GM19467 (cell line): ENCODE results near the gene NUDT14.

Experiments used
- ATAC-seq: cut with Tn5 transposase; IDR thresholded peaks from one replicate; pipeline ENCODE4 v1.9.1; 2021; ENCODE audit warnings: mild to moderate bottlenecking, moderate library complexity; ENCODE audit not compliant: unreplicated experiment

The NUDT14 gene

GRCh38 chr14:105212541-105213300 is 31.6 kb upstream of the NUDT14 start:
- no peak for ATAC-seq

- no peak for ATAC-seq
Measured at GRCh38 chr14:105211758-105212089, 30.6 kb upstream of the NUDT14 start.

- no peak for ATAC-seq
Measured at GRCh38 chr14:105211086-105211757, 30.1 kb upstream of the NUDT14 start.

GRCh38 chr14:105210266-105211025 is 29.3 kb upstream of the NUDT14 start:
- ATAC-seq = no peak

GRCh38 chr14:105209646-105210045 is 28.5 kb upstream of the NUDT14 start:
- ATAC-seq = no peak

GRCh38 chr14:105209091-105209490 is 28.0 kb upstream of the NUDT14 start:
- ATAC-seq = no peak

- no peak for ATAC-seq
Measured at GRCh38 chr14:105208738-105209075, 27.6 kb upstream of the NUDT14 start.

GRCh38 chr14:105207996-105208737 is 27.1 kb upstream of the NUDT14 start:
- no peak for ATAC-seq

- no peak for ATAC-seq
Measured at GRCh38 chr14:105207460-105207901, 26.4 kb upstream of the NUDT14 start.

- ATAC-seq = no peak
Measured at GRCh38 chr14:105206873-105207272, 25.8 kb upstream of the NUDT14 start.

GRCh38 chr14:105205673-105206208 is 24.6 kb upstream of the NUDT14 start:
- ATAC-seq = no peak

- no peak for ATAC-seq
Measured at GRCh38 chr14:105204931-105205672, 24.0 kb upstream of the NUDT14 start.

- ATAC-seq = no peak
Measured at GRCh38 chr14:105204206-105204930, 23.3 kb upstream of the NUDT14 start.

- no peak for ATAC-seq
Measured at GRCh38 chr14:105203701-105204100, 22.6 kb upstream of the NUDT14 start.

GRCh38 chr14:105203057-105203531 is 22.0 kb upstream of the NUDT14 start:
- ATAC-seq = no peak

GRCh38 chr14:105201925-105202513 is 20.9 kb upstream of the NUDT14 start:
- no peak for ATAC-seq

GRCh38 chr14:105201156-105201924 is 20.2 kb upstream of the NUDT14 start:
- no peak for ATAC-seq

- ATAC-seq = no peak
Measured at GRCh38 chr14:105200641-105201040, 19.5 kb upstream of the NUDT14 start.
